ENCODE measurements around the gene SPINDOC. TPM values are rescaled to one million over a fixed set of nuclear protein-coding genes. Genes with fewer than 3 reads are reported as not detected.
"Not testable (repeated sequence)": the region's sequence is repeated elsewhere in the genome, so short reads cannot be mapped to it uniquely, and the experiment has no call there.

SPINDOC gene
- total RNA-seq, 1 experiment from 2014 or later: 40.3 TPM

DNA sequence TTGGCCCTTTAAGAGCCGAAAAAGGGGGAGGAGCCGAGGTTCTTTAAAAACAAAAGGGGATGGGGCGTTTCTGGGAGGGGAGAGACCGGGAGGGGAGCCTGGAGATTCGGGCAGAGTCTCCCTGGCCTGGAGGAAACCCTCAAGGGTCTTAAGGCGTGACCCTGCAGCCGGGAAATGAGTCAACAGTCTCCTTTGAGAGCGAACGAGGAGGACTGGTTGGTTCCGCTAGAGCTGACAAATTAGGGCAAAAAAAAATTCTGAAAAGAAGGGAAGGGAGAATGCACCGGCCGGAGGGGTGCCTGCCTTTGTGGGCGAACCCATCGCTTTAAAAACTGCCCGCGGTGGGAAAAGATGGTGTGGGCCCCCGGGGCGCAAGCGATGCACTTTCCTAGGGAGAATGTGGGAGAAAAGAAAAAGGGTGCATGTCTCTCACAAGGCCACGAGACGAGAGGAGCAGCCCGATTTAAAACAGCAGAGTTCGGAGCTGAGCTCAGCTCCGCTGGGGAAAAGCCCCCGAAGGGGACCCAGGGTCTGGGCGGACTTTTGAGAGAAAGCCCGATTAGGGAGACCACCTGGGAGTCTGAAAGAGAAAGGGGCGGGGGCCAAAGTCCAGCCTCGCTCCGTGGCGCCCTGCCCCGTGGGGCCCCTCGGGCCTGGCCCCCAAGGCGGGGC, 45.6 kb upstream of the SPINDOC start:
- H3K9ac ChIP-seq (ENCODE audit: low read length): peak overlapping the region; percentile 84
- peak; percentile 71 for DNase-seq
- H3K4me2 ChIP-seq (ENCODE audit: low read depth, low read length, poor library complexity, severe bottlenecking): peak overlapping the region; percentile 100
- H3K79me2 ChIP-seq (ENCODE audit: low read length): peaks cover 8% of the 10 kb centered on the region
- no peak overlapping the region for H3K27ac ChIP-seq (ENCODE audit: low read length)
- peaks cover 20% of the 10 kb centered on the region for H3K4me1 ChIP-seq (ENCODE audit: low read length)
- no peaks in the 10 kb centered on the region for H3K9me2 ChIP-seq (replicated peaks; ENCODE audit: insufficient read depth, low read length)
- no peaks in the 10 kb centered on the region for H3K9me3 ChIP-seq (ENCODE audit: low read length)
- peak overlapping the region; percentile 20; the same call in 1 of the 2 replicates for H2AFZ ChIP-seq (ENCODE audit: low read length)
- H3K4me3 ChIP-seq (ENCODE audit: low read length): peak overlapping the region; percentile 93
- no peaks in the 10 kb centered on the region for H3K27me3 ChIP-seq (ENCODE audit: low read length)
- H4K20me1 ChIP-seq (ENCODE audit: insufficient read depth, low read depth, low read length): no peaks in the 10 kb centered on the region; the same call in 1 of the 2 replicates
- no peaks in the 10 kb centered on the region for H3K36me3 ChIP-seq (ENCODE audit: insufficient read depth, low read length)

DNA sequence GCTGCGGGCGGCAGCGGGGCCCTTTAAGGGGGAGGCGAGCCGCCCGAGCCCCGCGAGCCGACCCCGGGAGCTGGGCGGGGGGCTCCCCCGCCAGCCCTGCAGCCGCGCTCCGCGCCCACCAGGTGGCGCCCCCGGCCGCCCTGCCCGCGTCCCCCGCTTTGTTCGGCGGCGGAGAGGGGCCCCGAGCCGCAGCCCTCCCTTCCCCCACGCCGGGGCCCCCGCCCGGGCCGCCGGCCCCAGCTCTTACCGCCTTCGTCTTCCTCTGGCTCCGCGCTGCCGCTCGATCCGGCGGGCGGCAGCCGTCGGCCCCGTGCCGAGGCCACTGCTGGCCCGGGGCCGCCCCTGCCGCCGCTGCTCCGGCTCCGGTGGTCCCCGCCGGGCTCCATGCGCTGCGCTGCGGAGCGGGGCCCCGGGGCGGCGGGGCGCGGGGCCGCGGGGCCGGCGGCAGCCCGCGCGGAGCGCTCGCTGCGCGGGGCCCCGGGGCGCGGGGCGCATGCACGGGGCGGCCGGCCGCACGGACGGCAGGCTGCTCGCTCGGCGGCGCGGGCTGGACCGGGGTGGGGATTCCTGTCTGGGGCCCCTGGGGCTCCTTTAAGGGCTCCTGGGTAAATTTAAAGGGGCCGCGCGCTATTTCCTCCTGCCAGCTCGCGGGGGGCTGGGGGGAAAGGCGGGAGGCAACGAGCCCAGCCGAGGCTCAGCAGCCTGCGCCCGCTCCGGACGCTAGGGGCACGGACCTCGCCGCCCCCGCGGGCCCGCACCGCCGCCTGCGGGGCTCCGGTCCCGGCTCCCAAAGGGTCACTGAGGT, 44.8 kb upstream of the SPINDOC start, which contains the start of gene ZFTA:
TSS of gene ZFTA (minus strand) at position 539 of the 805 bp plus-strand sequence. CDS start at position 386, 153 bp downstream.
- Histone ChIP-seq H2AFZ (ENCODE audit: low read length) (peak within 1 kb of the TSS; percentile 81), H3K36me3 (ENCODE audit: insufficient read depth, low read length) (no peaks in the 10 kb centered on the region), H3K9ac (ENCODE audit: low read length) (peak within 1 kb of the TSS; percentile 84), H3K4me2 (ENCODE audit: low read depth, low read length, poor library complexity, severe bottlenecking) (peak within 1 kb of the TSS; percentile 100), H3K79me2 (ENCODE audit: low read length) (peaks cover 8% of the 10 kb centered on the region), H3K4me3 (ENCODE audit: low read length) (peak within 1 kb of the TSS; percentile 93), H3K9me3 (ENCODE audit: low read length) (no peaks in the 10 kb centered on the region), H3K27ac (ENCODE audit: low read length) (no peak within 1 kb of the TSS), H3K27me3 (ENCODE audit: low read length) (no peaks in the 10 kb centered on the region), H3K4me1 (ENCODE audit: low read length) (peaks cover 20% of the 10 kb centered on the region), H3K9me2 (replicated peaks; ENCODE audit: insufficient read depth, low read length) (no peaks in the 10 kb centered on the region), H4K20me1 (ENCODE audit: insufficient read depth, low read depth, low read length) (no peaks in the 10 kb centered on the region; the same call in 1 of the 2 replicates)
- peak; percentile 84 for DNase-seq

DNA sequence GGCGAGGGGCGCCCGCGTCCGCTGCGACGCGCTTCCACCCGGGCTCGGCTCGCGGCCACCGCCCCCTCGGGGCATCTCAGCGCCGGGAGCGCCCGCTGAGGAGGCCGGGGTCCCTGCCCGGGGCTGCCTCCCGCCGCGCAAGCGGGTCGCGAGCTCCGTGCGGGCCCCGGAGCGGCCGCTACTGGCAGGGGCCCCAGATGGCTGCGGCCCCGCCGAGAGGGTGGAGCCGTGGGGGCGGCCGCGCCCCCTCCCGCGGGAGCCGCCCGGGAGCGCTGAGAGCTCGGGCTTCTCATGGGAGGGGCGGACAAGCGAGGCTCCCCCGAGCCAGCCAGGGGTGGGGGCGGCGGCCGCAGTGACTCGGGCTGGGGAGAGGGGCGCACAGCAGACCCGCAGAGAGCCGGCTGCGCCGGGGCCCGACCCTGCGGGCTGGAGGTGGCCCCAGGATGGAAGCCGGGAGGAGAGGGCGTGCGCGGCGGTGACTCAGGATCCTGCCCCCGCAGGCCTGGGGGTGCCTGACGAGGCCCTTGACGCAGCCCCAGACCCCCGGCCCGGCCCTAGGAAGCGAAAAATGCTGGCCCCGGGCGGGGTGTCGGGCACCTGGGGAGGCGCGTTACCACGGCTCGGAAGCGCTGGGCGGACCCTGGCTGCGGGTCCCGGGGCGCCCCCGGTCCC, 44.1 kb upstream of the SPINDOC start:
- peak overlapping the region; percentile 71 for H3K4me3 ChIP-seq (ENCODE audit: low read length)
- H2AFZ ChIP-seq (ENCODE audit: low read length): peak overlapping the region; percentile 81
- DNase-seq: peak; percentile 60

DNA sequence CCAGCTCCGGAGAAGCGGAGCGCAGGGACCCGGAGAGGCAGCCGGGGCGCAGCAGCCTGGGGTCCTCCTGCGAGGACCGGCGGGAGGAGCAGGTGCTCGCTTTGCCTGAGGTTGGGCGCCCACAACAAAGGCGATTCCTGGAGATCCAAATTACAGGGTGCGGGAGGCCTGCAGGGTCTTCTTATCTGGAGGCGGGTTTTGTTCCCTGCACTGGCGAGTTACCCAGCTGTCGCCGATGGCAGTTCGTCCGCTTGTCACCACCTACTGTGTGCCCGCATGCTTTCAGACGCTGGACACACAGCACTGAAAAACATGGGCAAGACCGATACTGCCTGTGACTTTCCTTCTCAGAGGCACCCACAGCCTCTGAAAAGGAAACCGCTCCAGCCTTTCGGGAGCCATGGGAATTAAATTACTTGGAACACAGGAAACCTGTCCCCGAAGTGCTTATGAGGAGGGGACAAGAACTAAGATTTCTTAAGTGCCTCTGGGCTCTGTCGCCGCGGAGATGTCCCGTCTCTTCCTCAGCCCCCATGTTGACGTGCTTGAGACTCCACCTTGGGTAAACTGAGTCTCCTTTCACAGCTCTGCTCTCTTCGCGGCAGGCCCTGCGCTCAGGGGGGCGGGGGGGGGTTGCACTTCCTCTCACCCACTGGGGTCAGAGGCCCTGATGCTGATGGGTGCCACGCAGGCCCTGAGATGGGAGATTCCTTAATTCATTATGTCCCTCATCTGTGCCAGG, 43.4 kb upstream of the SPINDOC start:
- Histone ChIP-seq H3K36me3 (ENCODE audit: insufficient read depth, low read length) (no peaks in the 10 kb centered on the region), H2AFZ (ENCODE audit: low read length) (peak overlapping the region; percentile 81; the same call in 1 of the 2 replicates), H3K27ac (ENCODE audit: low read length) (no peak overlapping the region), H3K9me3 (ENCODE audit: low read length) (no peaks in the 10 kb centered on the region), H3K4me2 (ENCODE audit: low read depth, low read length, poor library complexity, severe bottlenecking) (peak overlapping the region; percentile 74), H4K20me1 (ENCODE audit: insufficient read depth, low read depth, low read length) (no peaks in the 10 kb centered on the region; the same call in 1 of the 2 replicates), H3K9me2 (replicated peaks; ENCODE audit: insufficient read depth, low read length) (no peaks in the 10 kb centered on the region), H3K79me2 (ENCODE audit: low read length) (peaks cover 8% of the 10 kb centered on the region), H3K4me3 (ENCODE audit: low read length) (peak overlapping the region; percentile 71), H3K27me3 (ENCODE audit: low read length) (no peaks in the 10 kb centered on the region), H3K4me1 (ENCODE audit: low read length) (peaks cover 20% of the 10 kb centered on the region), H3K9ac (ENCODE audit: low read length) (peak overlapping the region; percentile 69; the same call in 1 of the 2 replicates)
- DNase-seq: peak; percentile 37

More for the DNA sequence above, 44.1 kb upstream of the SPINDOC start:
- Histone ChIP-seq H3K9me2 (replicated peaks; ENCODE audit: insufficient read depth, low read length) (no peaks in the 10 kb centered on the region), H3K27me3 (ENCODE audit: low read length) (no peaks in the 10 kb centered on the region), H3K9me3 (ENCODE audit: low read length) (no peaks in the 10 kb centered on the region), H3K79me2 (ENCODE audit: low read length) (peaks cover 8% of the 10 kb centered on the region), H4K20me1 (ENCODE audit: insufficient read depth, low read depth, low read length) (no peaks in the 10 kb centered on the region; the same call in 1 of the 2 replicates), H3K4me1 (ENCODE audit: low read length) (peaks cover 20% of the 10 kb centered on the region), H3K36me3 (ENCODE audit: insufficient read depth, low read length) (no peaks in the 10 kb centered on the region), H3K4me2 (ENCODE audit: low read depth, low read length, poor library complexity, severe bottlenecking) (peak overlapping the region; percentile 74), H3K9ac (ENCODE audit: low read length) (peak overlapping the region; percentile 69), H3K27ac (ENCODE audit: low read length) (no peak overlapping the region)

DNA sequence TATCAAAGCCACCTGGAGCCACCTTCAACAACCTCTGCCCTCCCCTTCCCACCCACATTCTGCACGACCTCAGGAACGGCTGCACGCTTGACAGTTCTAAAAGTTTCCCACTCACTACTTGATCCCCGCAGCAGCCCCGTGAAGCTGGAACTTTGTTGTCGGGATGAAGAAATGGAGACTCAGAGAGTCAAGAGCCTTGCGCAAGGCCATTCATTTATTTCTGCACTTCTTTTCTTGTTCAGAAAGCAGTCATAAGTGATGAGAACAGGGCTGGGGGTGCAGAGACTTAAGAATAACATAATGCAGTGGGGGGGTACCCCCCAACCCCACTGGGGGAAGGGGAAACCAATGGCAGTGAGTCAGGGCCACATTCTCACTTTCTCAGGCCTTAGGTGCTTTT, 42.5 kb upstream of the SPINDOC start:
- H3K27ac ChIP-seq (ENCODE audit: low read length): no peak overlapping the region
- peaks cover 20% of the 10 kb centered on the region for H3K4me1 ChIP-seq (ENCODE audit: low read length)
- DNase-seq: no peak
- H3K9ac ChIP-seq (ENCODE audit: low read length): no peak overlapping the region
- H3K9me2 ChIP-seq (replicated peaks; ENCODE audit: insufficient read depth, low read length): no peaks in the 10 kb centered on the region
- peaks cover 8% of the 10 kb centered on the region for H3K79me2 ChIP-seq (ENCODE audit: low read length)
- H2AFZ ChIP-seq (ENCODE audit: low read length): no peak overlapping the region
- no peaks in the 10 kb centered on the region for H3K9me3 ChIP-seq (ENCODE audit: low read length)
- H3K4me2 ChIP-seq (ENCODE audit: low read depth, low read length, poor library complexity, severe bottlenecking): no peak overlapping the region
- no peak overlapping the region for H3K4me3 ChIP-seq (ENCODE audit: low read length)
- no peaks in the 10 kb centered on the region for H3K27me3 ChIP-seq (ENCODE audit: low read length)
- H3K36me3 ChIP-seq (ENCODE audit: insufficient read depth, low read length): no peaks in the 10 kb centered on the region
- H4K20me1 ChIP-seq (ENCODE audit: insufficient read depth, low read depth, low read length): no peaks in the 10 kb centered on the region; the same call in 1 of the 2 replicates

DNA sequence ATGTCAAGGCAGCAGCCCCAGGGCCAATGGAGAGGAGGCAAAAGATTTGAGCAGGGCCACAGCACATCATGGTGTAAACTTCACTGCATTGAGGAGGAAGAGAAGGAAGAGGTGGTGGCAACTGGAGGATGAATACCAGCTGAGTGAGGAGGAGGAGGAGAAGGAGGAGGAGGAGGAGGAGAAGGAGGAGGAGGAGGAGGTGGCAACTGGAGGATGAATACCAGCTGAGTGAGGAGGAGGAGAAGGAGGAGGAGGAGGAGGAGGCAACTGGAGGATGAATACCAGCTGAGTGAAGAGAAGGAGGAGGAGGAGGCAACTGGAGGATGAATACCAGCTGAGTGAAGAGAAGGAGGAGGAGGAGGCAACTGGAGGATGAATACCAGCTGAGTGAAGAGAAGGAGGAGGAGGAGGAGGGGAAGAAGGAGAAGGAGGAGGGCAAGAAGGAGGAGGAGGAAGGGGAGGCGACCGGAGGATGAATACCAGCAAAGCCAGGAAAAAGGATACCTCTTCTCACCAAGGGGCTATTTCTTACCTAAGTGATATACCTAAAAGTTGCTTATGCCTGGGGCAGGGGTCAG, 41.4 kb upstream of the SPINDOC start:
- not testable (repeated sequence) for H2AFZ ChIP-seq (ENCODE audit: low read length); H3K9me2 ChIP-seq (replicated peaks; ENCODE audit: insufficient read depth, low read length); H3K27ac ChIP-seq (ENCODE audit: low read length); H4K20me1 ChIP-seq (ENCODE audit: insufficient read depth, low read depth, low read length); H3K4me3 ChIP-seq (ENCODE audit: low read length); H3K79me2 ChIP-seq (ENCODE audit: low read length); H3K9ac ChIP-seq (ENCODE audit: low read length); H3K4me2 ChIP-seq (ENCODE audit: low read depth, low read length, poor library complexity, severe bottlenecking); H3K36me3 ChIP-seq (ENCODE audit: insufficient read depth, low read length); H3K9me3 ChIP-seq (ENCODE audit: low read length); H3K27me3 ChIP-seq (ENCODE audit: low read length)
- peak; percentile 33 for DNase-seq
- H3K4me1 ChIP-seq (ENCODE audit: low read length): peaks cover 15% of the 10 kb centered on the region

DNA sequence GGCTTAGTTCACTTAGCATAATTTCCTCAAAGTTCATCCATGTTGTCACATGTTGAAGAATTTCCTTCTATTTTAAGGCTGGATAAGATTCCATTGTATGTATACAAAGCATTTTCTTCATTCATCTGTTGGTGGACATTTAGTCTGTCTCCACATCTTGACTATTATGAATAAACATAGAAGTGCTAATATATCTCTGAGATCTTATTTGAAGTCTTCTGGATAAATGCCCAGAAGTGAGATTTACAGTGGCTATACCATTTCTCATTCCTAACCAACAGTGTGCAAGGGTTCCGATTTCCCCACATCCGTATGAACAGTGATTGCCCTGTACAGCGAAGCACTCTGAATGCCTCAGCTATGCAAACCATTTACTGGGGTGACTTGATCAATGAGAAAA, 38.1 kb upstream of the SPINDOC start:
- Histone ChIP-seq H3K4me2 (ENCODE audit: low read depth, low read length, poor library complexity, severe bottlenecking) (no peak overlapping the region), H3K9me3 (ENCODE audit: low read length) (no peaks in the 10 kb centered on the region), H3K79me2 (ENCODE audit: low read length) (no peaks in the 10 kb centered on the region), H3K4me1 (ENCODE audit: low read length) (no peaks in the 10 kb centered on the region), H3K9me2 (replicated peaks; ENCODE audit: insufficient read depth, low read length) (no peaks in the 10 kb centered on the region), H2AFZ (ENCODE audit: low read length) (no peak overlapping the region), H3K27me3 (ENCODE audit: low read length) (no peaks in the 10 kb centered on the region), H3K9ac (ENCODE audit: low read length) (no peak overlapping the region), H4K20me1 (ENCODE audit: insufficient read depth, low read depth, low read length) (no peaks in the 10 kb centered on the region), H3K36me3 (ENCODE audit: insufficient read depth, low read length) (no peaks in the 10 kb centered on the region), H3K4me3 (ENCODE audit: low read length) (no peak overlapping the region), H3K27ac (ENCODE audit: low read length) (no peak overlapping the region)
- no peak for DNase-seq

Measured in Karpas-422 (cell line).